NCI-H2227 treated with DMSO at 0.1 percent for 48 hours (cell line): ENCODE data around the gene CHTF18.
"Not testable (repeated sequence)": the region's sequence is repeated elsewhere in the genome, so short reads cannot be mapped to it uniquely, and the experiment has no call there.

Experiments
- DNase-seq: peaks from one replicate; lab custom pipeline; 2025; lab: John Stamatoyannopoulos, UW

CHTF18 gene

GRCh38 chr16:830871-831570, 42.6 kb downstream of the CHTF18 start:
- DNase-seq: no peak

- no peak for DNase-seq
Measured at GRCh38 chr16:831571-832413, 43.4 kb downstream of the CHTF18 start.

GRCh38 chr16:832652-833336, 44.4 kb downstream of the CHTF18 start:
- no peak for DNase-seq

GRCh38 chr16:833411-833810, 45.0 kb downstream of the CHTF18 start:
- no peak for DNase-seq

- DNase-seq: no peak
Measured at GRCh38 chr16:835373-835772, 47.0 kb downstream of the CHTF18 start.

GRCh38 chr16:836221-836620, 47.8 kb downstream of the CHTF18 start:
- DNase-seq: no peak

GRCh38 chr16:836822-837221, 48.4 kb downstream of the CHTF18 start:
- not testable (repeated sequence) for DNase-seq

- DNase-seq: no peak
Measured at GRCh38 chr16:838741-839140, 50.3 kb downstream of the CHTF18 start.

- DNase-seq: no peak
Measured at GRCh38 chr16:839643-840408, 51.4 kb downstream of the CHTF18 start.

GRCh38 chr16:840561-841454, 52.4 kb downstream of the CHTF18 start:
- no peak for DNase-seq

GRCh38 chr16:841455-842060, 53.1 kb downstream of the CHTF18 start:
- no peak for DNase-seq

- no peak for DNase-seq
Measured at GRCh38 chr16:842061-842476, 53.6 kb downstream of the CHTF18 start.

GRCh38 chr16:842711-843560, 54.5 kb downstream of the CHTF18 start:
- DNase-seq: no peak

- DNase-seq: no peak
Measured at GRCh38 chr16:843771-844170, 55.4 kb downstream of the CHTF18 start.

GRCh38 chr16:844638-845350, 56.4 kb downstream of the CHTF18 start:
- DNase-seq: no peak

GRCh38 chr16:845351-845745, 56.9 kb downstream of the CHTF18 start:
- no peak for DNase-seq

- DNase-seq: no peak
Measured at GRCh38 chr16:847151-847550, 58.7 kb downstream of the CHTF18 start.
